GM21786 (cell line): ENCODE measurements around the gene MARK2.

Experiments used
- ATAC-seq: cut with Tn5 transposase; IDR thresholded peaks from one replicate; pipeline ENCODE4 v1.9.1; 2021; ENCODE audit not compliant: unreplicated experiment

The MARK2 gene

GRCh38 chr11:63829823-63830489 lies 9.0 kb upstream of the MARK2 start:
- no peak for ATAC-seq

GRCh38 chr11:63831326-63831725 lies 7.6 kb upstream of the MARK2 start:
- no peak for ATAC-seq

- ATAC-seq: no peak
Observed at GRCh38 chr11:63832336-63832735, 6.6 kb upstream of the MARK2 start.

- no peak for ATAC-seq
Observed at GRCh38 chr11:63833048-63833447, 5.9 kb upstream of the MARK2 start.

- no peak for ATAC-seq
Observed at GRCh38 chr11:63834535-63835157, 4.3 kb upstream of the MARK2 start.

- no peak for ATAC-seq
Observed at GRCh38 chr11:63835158-63835545, 3.8 kb upstream of the MARK2 start.

GRCh38 chr11:63837027-63837688 lies 1.8 kb upstream of the MARK2 start:
- ATAC-seq: no peak

GRCh38 chr11:63837739-63838138 lies 1.2 kb upstream of the MARK2 start:
- no peak for ATAC-seq

- no peak for ATAC-seq
Observed at GRCh38 chr11:63838150-63838677, 696 bp upstream of the MARK2 start.

- peak; percentile 3 for ATAC-seq
Observed at GRCh38 chr11:63839508-63840355, 822 bp downstream of the MARK2 start.

GRCh38 chr11:63840356-63841060 lies 1.6 kb downstream of the MARK2 start:
- ATAC-seq: no peak

GRCh38 chr11:63841554-63841953 lies 2.6 kb downstream of the MARK2 start:
- no peak for ATAC-seq

GRCh38 chr11:63843041-63843440 lies 4.1 kb downstream of the MARK2 start:
- ATAC-seq: no peak

- no peak for ATAC-seq
Observed at GRCh38 chr11:63844836-63845235, 5.9 kb downstream of the MARK2 start.

- ATAC-seq: no peak
Observed at GRCh38 chr11:63845303-63845702, 6.4 kb downstream of the MARK2 start.

GRCh38 chr11:63845911-63846310 lies 7.0 kb downstream of the MARK2 start:
- ATAC-seq: no peak

- no peak for ATAC-seq
Observed at GRCh38 chr11:63846897-63847296, 8.0 kb downstream of the MARK2 start.

GRCh38 chr11:63847363-63847762 lies 8.5 kb downstream of the MARK2 start:
- no peak for ATAC-seq

- ATAC-seq: no peak
Observed at GRCh38 chr11:63849691-63850090, 10.8 kb downstream of the MARK2 start.

- no peak for ATAC-seq
Observed at GRCh38 chr11:63850920-63851319, 12.0 kb downstream of the MARK2 start.

- ATAC-seq: no peak
Observed at GRCh38 chr11:63851364-63851763, 12.5 kb downstream of the MARK2 start.
